ENCODE results near the gene MDFIC.

DNA sequence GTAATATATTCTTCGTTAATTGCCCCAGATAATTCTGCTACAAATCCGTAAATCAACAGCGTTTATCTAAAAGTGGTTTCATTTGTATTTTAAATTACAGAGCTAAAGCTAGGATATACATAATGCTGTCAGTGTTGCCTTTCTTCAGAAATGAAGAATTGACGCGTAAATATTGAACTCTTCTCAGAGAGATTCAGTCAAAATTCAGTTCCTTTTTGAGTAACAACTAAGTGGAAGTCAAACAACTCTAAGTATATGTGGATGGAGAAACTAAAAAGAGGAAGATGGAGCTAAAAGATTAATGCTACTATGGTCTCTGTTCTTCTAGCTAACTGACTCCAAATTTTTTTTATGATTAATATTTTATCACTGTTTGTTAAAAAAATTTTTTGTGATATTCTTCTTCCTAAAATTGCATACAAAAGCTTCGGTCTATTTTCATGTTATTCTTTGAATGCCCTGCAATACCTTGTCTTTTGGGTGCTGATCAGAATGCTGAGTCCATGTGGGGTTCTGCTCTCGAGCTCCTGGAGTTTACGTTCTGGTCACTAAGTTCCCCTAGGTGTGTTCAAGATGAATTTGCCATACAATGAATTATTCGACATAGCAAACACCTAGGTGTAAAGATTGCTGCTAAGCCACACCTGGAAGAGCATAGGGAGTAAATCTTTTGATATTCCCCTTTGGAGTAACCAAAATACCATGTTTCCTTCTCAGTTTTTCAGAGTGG is 20.7 kb downstream of the MDFIC start:
- TF ChIP-seq, protein P1, sequence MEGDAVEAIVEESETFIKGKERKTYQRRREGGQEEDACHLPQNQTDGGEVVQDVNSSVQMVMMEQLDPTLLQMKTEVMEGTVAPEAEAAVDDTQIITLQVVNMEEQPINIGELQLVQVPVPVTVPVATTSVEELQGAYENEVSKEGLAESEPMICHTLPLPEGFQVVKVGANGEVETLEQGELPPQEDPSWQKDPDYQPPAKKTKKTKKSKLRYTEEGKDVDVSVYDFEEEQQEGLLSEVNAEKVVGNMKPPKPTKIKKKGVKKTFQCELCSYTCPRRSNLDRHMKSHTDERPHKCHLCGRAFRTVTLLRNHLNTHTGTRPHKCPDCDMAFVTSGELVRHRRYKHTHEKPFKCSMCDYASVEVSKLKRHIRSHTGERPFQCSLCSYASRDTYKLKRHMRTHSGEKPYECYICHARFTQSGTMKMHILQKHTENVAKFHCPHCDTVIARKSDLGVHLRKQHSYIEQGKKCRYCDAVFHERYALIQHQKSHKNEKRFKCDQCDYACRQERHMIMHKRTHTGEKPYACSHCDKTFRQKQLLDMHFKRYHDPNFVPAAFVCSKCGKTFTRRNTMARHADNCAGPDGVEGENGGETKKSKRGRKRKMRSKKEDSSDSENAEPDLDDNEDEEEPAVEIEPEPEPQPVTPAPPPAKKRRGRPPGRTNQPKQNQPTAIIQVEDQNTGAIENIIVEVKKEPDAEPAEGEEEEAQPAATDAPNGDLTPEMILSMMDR (conservative IDR thresholded peaks at IDR 0.05; ENCODE audit: low read depth, low read length): no peak
- TF ChIP-seq CEBPB (IDR thresholded peaks at IDR 0.05; ENCODE audit: low read depth, low read length): no peak
- no peak for TF ChIP-seq FOS (IDR thresholded peaks at IDR 0.05; ENCODE audit: low read depth, low read length)
- TF ChIP-seq MAFK (IDR thresholded peaks at IDR 0.05; ENCODE audit: low read depth, low read length): no peak
- no peak for TF ChIP-seq MXI1 (IDR thresholded peaks at IDR 0.05; ENCODE audit: borderline replicate concordance, low read depth, low read length)
- no peak for TF ChIP-seq RCOR1 (IDR thresholded peaks at IDR 0.05; ENCODE audit: insufficient replicate concordance, low read length)
- no peak for TF ChIP-seq SMC3 (IDR thresholded peaks at IDR 0.05; ENCODE audit: low read depth, low read length)
- TF ChIP-seq, protein P2, sequence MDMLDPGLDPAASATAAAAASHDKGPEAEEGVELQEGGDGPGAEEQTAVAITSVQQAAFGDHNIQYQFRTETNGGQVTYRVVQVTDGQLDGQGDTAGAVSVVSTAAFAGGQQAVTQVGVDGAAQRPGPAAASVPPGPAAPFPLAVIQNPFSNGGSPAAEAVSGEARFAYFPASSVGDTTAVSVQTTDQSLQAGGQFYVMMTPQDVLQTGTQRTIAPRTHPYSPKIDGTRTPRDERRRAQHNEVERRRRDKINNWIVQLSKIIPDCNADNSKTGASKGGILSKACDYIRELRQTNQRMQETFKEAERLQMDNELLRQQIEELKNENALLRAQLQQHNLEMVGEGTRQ (IDR thresholded peaks at IDR 0.05; ENCODE audit: low read depth, low read length): no peak

Data from IMR-90 (cell line).